Sigmoid colon (tissue), 4 donors: ENCODE results near the gene ABCA9.

ENCODE experiments used
- POLR2A ChIP-seq, 2 donors: fragments of 450-650 bp; IDR thresholded peaks; one replicate each; pipeline ENCODE4 v1.6.1; 2016; ENCODE audit warnings: antibody characterized with exemption in 2 of 2, mild to moderate bottlenecking in 2 of 2, moderate library complexity in 2 of 2
- POLR2AphosphoS5 ChIP-seq, 4 donors: sonication (generic); formaldehyde crosslinking; IDR thresholded peaks; one replicate each; pipeline ENCODE4 v1.6.1; 2017; ENCODE audit warnings: antibody characterized with exemption in 4 of 4
- TF ChIP-seq, protein P1 (sequence below), 4 experiments: fragments of 450-650 bp in 3 of 4; fragments of 200-600 bp in 1 of 4; IDR thresholded peaks; one replicate each; pipeline ENCODE4 v1.5.1; 2016 to 2019; ENCODE audit warnings: antibody characterized with exemption in 4 of 4, mild to moderate bottlenecking in 3 of 4, moderate library complexity in 2 of 4

DNA sequence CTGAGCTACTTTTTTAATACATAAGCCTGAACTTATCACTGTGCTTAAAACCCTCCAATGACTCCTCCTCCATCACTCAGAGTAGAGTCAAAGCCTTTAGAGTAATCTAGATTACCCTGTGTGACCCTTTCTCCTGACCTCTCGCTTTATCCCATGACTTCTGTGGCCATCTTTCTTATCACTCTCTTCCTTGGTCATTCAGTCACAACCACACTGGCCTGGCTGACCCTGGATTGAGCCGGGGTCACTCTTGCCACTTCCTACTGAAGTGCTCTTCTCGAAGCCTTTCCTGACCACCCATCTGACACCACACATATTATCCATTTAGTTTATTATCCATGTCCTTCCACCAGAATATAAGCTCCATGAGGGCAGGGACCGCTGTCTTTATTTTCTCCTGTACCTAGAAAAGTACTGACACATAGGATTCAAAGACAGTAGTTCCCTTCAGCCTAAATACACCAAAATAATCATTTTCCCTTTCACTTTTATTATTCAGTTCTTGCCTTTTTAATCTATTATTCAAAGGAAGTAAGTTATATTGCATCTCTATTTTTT, 28.0 kb upstream of the ABCA9 start:
- TF ChIP-seq POLR2A (IDR thresholded peaks at IDR 0.05), result no peak
- TF ChIP-seq, protein P1, sequence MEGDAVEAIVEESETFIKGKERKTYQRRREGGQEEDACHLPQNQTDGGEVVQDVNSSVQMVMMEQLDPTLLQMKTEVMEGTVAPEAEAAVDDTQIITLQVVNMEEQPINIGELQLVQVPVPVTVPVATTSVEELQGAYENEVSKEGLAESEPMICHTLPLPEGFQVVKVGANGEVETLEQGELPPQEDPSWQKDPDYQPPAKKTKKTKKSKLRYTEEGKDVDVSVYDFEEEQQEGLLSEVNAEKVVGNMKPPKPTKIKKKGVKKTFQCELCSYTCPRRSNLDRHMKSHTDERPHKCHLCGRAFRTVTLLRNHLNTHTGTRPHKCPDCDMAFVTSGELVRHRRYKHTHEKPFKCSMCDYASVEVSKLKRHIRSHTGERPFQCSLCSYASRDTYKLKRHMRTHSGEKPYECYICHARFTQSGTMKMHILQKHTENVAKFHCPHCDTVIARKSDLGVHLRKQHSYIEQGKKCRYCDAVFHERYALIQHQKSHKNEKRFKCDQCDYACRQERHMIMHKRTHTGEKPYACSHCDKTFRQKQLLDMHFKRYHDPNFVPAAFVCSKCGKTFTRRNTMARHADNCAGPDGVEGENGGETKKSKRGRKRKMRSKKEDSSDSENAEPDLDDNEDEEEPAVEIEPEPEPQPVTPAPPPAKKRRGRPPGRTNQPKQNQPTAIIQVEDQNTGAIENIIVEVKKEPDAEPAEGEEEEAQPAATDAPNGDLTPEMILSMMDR (IDR thresholded peaks at IDR 0.05), result no peak
- TF ChIP-seq POLR2AphosphoS5 (IDR thresholded peaks at IDR 0.05), result no peak
